Measurements from ENCODE around the gene FGF1. TPM values are rescaled to one million over a fixed set of nuclear protein-coding genes. Genes with fewer than 3 reads are reported as not detected.
A peak's percentile ranks its signal among the peaks of the same experiment; 100 is the strongest.

The FGF1 gene
- total and polyA plus RNA-seq, 8 donors, result 0.73 to 3.5 (median 1.0) TPM; not detected in 3

- H3K4me3 ChIP-seq, result no peak overlapping the region
- no peaks in the 10 kb centered on the region for H3K9me3 ChIP-seq
- intact Hi-C loops (cut with DNase I; ENCODE audit: low total_unique reads), result no loop called here
- no peak for DNase-seq
- WGBS, 5 donors, result 65 to 78% (median 75%) methylated on average over 8 of the region's 8 CpGs
- no peaks in the 10 kb centered on the region for H3K36me3 ChIP-seq
- H3K27me3 ChIP-seq, result no peaks in the 10 kb centered on the region
- peaks cover 0 to 18% (median 4%) of the 10 kb centered on the region in 4 donors for H3K4me1 ChIP-seq
- no peak overlapping the region for H3K27ac ChIP-seq
- TF ChIP-seq POLR2A (IDR thresholded peaks at IDR 0.05) (no peak), EP300 (IDR thresholded peaks at IDR 0.05) (no peak), CTCF (IDR thresholded peaks at IDR 0.05) (no peak)
Measured at GRCh38 chr5:142612494-142613270, 73.2 kb downstream of the FGF1 start.

- no peaks in the 10 kb centered on the region for H3K27me3 ChIP-seq
- H3K4me1 ChIP-seq, result peaks cover 0 to 20% (median 7%) of the 10 kb centered on the region in 4 donors
- H3K9me3 ChIP-seq, result no peaks in the 10 kb centered on the region
- no peak overlapping the region for H3K4me3 ChIP-seq
- TF ChIP-seq EP300 (IDR thresholded peaks at IDR 0.05) (no peak), POLR2A (IDR thresholded peaks at IDR 0.05) (no peak), POLR2AphosphoS5 (IDR thresholded peaks at IDR 0.05) (no peak), CTCF (IDR thresholded peaks at IDR 0.05) (peak in 5 of 7 experiments; percentile 69 to 96 (median 82))
- no peak overlapping the region for H3K27ac ChIP-seq
- WGBS, 5 donors, result 34 to 40% (median 37%) methylated on average over 8 of the region's 8 CpGs
- H3K36me3 ChIP-seq, result no peaks in the 10 kb centered on the region
- DNase-seq, result peak; percentile 75 to 87
- intact Hi-C loops (cut with DNase I; ENCODE audit: low total_unique reads), result no loop called here
Measured at GRCh38 chr5:142611154-142611553, 74.7 kb downstream of the FGF1 start.

GRCh38 chr5:142610176-142611001 is 75.5 kb downstream of the FGF1 start:
- TF ChIP-seq POLR2A (IDR thresholded peaks at IDR 0.05) (no peak), EP300 (IDR thresholded peaks at IDR 0.05) (no peak), POLR2AphosphoS5 (IDR thresholded peaks at IDR 0.05) (no peak), CTCF (IDR thresholded peaks at IDR 0.05) (no peak)
- Histone ChIP-seq H3K27me3 (no peaks in the 10 kb centered on the region), H3K36me3 (no peaks in the 10 kb centered on the region), H3K9me3 (no peaks in the 10 kb centered on the region), H3K4me1 (peaks cover 0 to 20% (median 7%) of the 10 kb centered on the region in 4 donors), H3K4me3 (no peak overlapping the region), H3K27ac (no peak overlapping the region)
- DNase-seq, result no peak
- intact Hi-C loops (cut with DNase I; ENCODE audit: low total_unique reads), result no loop called here
- 73 to 77% (median 74%) methylated on average over 6 of the region's 6 CpGs for WGBS, 5 donors

- Histone ChIP-seq H3K27ac (peak overlapping the region in 1 of 5 donors; percentile 2), H3K36me3 (no peaks in the 10 kb centered on the region), H3K27me3 (no peaks in the 10 kb centered on the region), H3K4me3 (no peak overlapping the region), H3K4me1 (peaks cover 0 to 20% (median 7%) of the 10 kb centered on the region in 4 donors), H3K9me3 (no peaks in the 10 kb centered on the region)
- no peak for TF ChIP-seq POLR2AphosphoS5 (IDR thresholded peaks at IDR 0.05)
- TF ChIP-seq EP300 (IDR thresholded peaks at IDR 0.05), result no peak
- TF ChIP-seq POLR2A (IDR thresholded peaks at IDR 0.05), result no peak
- no peak for TF ChIP-seq CTCF (IDR thresholded peaks at IDR 0.05)
- intact Hi-C loops (cut with DNase I; ENCODE audit: low total_unique reads), result no loop called here
- 31 to 58% (median 51%) methylated on average over 6 of the region's 6 CpGs for WGBS, 5 donors
- peak in 1 of 2 donors; percentile 49 for DNase-seq
Measured at GRCh38 chr5:142609142-142609541, 76.7 kb downstream of the FGF1 start.

All from stomach (tissue), 9 donors.